Activated CD8-positive, alpha-beta memory T cell treated with anti-CD3 and anti-CD28 coated beads for 36 hours (primary cell): ENCODE data around the gene SNX18. TPM values are rescaled to one million over a fixed set of nuclear protein-coding genes. Genes with fewer than 3 reads are reported as not detected.

Source experiments
- CTCF ChIA-PET: fragments of 350-600 bp; sonication (Branson Sonifier 250); formaldehyde crosslinking; loops from one replicate; lab custom pipeline; 2021; ENCODE audit warnings: antibody characterized with exemption; lab: Charles Lee
- POLR2A ChIA-PET: fragments of 350-600 bp; sonication (Branson Sonifier 250); formaldehyde crosslinking; loops from one replicate; lab custom pipeline; 2021; ENCODE audit warnings: antibody characterized with exemption; lab: Charles Lee
- total RNA-seq, 2 experiments: library from RNA; stranded (reverse); gene quantifications; one replicate each; pipeline ENCODE4 v1.2.3, GENCODE V29; 2021

SNX18 gene
- total RNA-seq, 2 experiments from 2014 or later, result 20.7 to 20.9 TPM

- POLR2A ChIA-PET, result interaction anchor here (0.6 to 1.4 kb wide), 2 partner anchors 28 to 349 kb away, joined by 3 read pairs; no protein-coding TSS in a partner anchor
Measured at GRCh38 chr5:54518146-54518817, 723 bp downstream of the SNX18 start.

GRCh38 chr5:54518818-54519508 is 1.4 kb downstream of the SNX18 start:
- ChIA-PET CTCF (interaction anchor here (1.1 to 3.9 kb wide), 4 partner anchors 8 to 348 kb away, joined by 3 to 31 read pairs (median 21); no protein-coding TSS in a partner anchor), POLR2A (interaction anchor here (0.6 to 1.4 kb wide), 2 partner anchors 28 to 348 kb away, joined by 3 read pairs; no protein-coding TSS in a partner anchor)

More at GRCh38 chr5:54518146-54518817, 723 bp downstream of the SNX18 start:
- CTCF ChIA-PET, result interaction anchor here (0.8 to 3.9 kb wide), 8 partner anchors 9 to 349 kb away, joined by 3 to 31 read pairs (median 10); no protein-coding TSS in a partner anchor

GRCh38 chr5:54519509-54519876 is 1.9 kb downstream of the SNX18 start:
- ChIA-PET POLR2A (no interaction called here), CTCF (interaction anchor here (3.7 to 3.9 kb wide), 2 partner anchors 326 to 348 kb away, joined by 30 to 31 read pairs; no protein-coding TSS in a partner anchor)

DNA sequence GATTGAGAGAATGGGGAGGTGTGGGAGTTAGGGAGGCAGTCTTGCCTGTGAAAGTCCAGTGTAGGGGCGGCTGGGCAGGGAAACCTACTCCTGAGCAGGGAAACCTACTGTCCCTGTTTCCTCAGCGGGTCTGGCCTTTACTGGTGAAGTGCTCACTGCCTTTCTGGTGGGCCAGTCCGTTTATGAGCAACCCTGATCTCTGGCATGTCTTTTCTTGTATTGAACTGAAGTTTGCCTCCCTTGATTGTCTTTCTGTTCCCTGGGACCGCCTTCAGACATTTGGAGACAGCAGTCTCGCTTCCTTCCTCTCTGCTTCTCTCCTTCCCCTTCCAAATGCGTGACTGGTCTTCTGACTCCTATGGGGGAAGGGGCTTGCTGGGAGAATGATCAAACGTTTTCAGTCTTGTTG is 2.9 kb downstream of the SNX18 start:
- ChIA-PET POLR2A (no interaction called here), CTCF (no interaction called here)

GRCh38 chr5:54520940-54521339 is 3.4 kb downstream of the SNX18 start:
- CTCF ChIA-PET, result interaction anchor here (0.6 kb wide), 1 partner anchor 8 kb away, joined by 3 read pairs; no protein-coding TSS in a partner anchor

DNA sequence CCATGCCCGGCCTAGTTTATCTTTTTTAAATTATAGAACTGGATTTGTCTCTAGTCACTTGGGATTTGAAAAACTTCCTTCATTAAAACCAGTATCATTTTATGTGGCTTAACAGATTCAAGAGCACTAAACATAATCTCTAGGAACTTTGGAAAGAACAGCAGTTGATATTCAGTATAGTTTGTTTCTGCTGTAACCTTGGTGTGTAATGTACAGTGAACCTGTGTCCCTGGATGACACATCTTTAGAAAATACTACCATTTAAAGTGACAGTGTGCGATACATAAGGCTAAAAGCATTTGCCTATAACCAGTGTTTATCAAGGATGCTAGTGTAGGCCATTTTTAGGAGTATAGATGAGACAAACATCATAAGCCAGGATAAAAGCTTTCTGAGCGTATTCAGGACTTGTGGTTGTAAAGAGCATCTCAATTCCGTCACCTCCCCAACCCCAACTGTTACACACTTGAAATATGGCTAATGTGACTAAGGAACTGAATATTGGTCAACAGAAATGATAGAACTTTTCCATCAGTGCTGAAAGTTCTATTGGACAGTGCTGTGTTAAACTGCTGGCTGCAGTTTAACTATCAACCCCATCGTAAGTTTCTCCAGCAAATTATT is 4.4 kb downstream of the SNX18 start:
- CTCF ChIA-PET, result interaction anchor here (0.6 kb wide), 1 partner anchor 9 kb away, joined by 3 read pairs; no protein-coding TSS in a partner anchor
- POLR2A ChIA-PET, result no interaction called here

More at GRCh38 chr5:54520940-54521339, 3.4 kb downstream of the SNX18 start:
- POLR2A ChIA-PET, result no interaction called here

- CTCF ChIA-PET, result no interaction called here
- POLR2A ChIA-PET, result no interaction called here
Measured at GRCh38 chr5:54523534-54523933, 6.0 kb downstream of the SNX18 start.

- ChIA-PET POLR2A (no interaction called here), CTCF (interaction anchor here (1.0 kb wide), 1 partner anchor 320 kb away, joined by 3 read pairs; no protein-coding TSS in a partner anchor)
Measured at GRCh38 chr5:54524082-54524481, 6.5 kb downstream of the SNX18 start.

GRCh38 chr5:54524704-54525103 is 7.1 kb downstream of the SNX18 start:
- POLR2A ChIA-PET, result no interaction called here
- CTCF ChIA-PET, result interaction anchor here (0.6 to 1.0 kb wide), 2 partner anchors 320 to 343 kb away, joined by 3 read pairs; no protein-coding TSS in a partner anchor

DNA sequence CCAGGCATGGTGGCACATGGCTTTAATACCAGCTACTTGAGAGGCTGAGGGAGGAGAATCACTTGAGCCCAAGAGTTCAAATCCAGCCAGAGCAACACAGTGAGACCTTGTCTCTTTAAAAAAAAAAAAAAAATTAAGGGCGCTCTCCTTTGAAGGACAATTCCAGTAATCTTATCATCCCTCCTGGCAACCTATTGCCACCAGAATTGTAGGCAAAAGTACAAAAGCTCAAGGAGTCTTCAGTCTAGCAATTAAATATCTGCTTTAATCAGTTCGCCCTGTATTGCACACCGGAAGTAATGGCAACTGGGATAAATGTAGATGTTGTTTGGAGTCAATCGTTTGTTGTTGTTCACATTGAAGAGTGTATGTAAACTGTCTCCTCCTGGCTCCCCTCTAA is 7.7 kb downstream of the SNX18 start:
- ChIA-PET POLR2A (no interaction called here), CTCF (interaction anchor here (0.6 to 1.0 kb wide), 4 partner anchors 86 to 1411 kb away, joined by 3 read pairs; no protein-coding TSS in a partner anchor)

- ChIA-PET CTCF (interaction anchor here (0.6 kb wide), 2 partner anchors 86 to 1411 kb away, joined by 3 read pairs; no protein-coding TSS in a partner anchor), POLR2A (no interaction called here)
Measured at GRCh38 chr5:54525692-54526091, 8.1 kb downstream of the SNX18 start.

- CTCF ChIA-PET, result interaction anchor here (0.5 to 1.9 kb wide), 4 partner anchors 9 to 340 kb away, joined by 3 to 12 read pairs (median 3); partner anchors contain the start of gene SNX18
- POLR2A ChIA-PET, result no interaction called here
Measured at GRCh38 chr5:54526604-54527288, 9.2 kb downstream of the SNX18 start.

GRCh38 chr5:54528633-54529209 is 11.2 kb downstream of the SNX18 start:
- ChIA-PET POLR2A (no interaction called here), CTCF (no interaction called here)

DNA sequence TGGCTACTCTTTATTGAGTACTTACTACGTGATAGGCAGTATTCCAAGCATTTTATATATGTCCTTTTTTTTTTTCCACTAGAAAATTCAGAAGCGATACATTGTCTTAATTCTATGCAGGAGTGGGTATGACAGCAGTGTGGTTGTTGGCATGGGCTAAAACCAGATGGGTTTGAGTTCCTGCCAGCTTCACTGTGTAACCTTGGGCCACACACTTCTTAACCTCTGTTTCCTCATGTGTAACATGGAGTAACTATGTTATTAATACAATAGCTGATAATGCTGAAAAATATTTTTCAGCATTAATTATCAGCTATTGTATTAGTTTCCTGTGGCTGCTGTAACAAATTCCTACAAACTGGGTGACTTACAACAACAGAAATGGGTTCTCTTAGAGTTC is 12.0 kb downstream of the SNX18 start:
- POLR2A ChIA-PET, result no interaction called here
- CTCF ChIA-PET, result interaction anchor here (1.1 to 1.5 kb wide), 2 partner anchors 11 to 13 kb away, joined by 3 read pairs; no protein-coding TSS in a partner anchor

DNA sequence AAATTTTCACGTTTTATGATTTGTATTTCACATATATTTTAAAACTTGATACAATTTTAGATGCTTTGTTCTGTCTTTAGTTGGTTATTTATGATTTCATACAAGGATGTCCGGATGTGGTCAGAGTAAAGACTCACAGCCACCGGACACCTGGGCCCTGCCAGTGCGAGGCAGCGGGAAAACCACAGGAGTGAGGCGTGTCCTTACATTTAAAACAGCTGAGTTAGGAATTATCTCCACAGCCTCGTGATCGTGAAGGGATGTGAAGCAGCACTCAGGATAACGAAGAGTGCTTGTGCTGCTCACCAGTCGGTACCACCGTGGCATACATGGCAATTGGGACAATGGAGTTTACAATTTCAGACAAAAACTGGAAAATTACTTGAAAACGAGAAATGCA is 14.0 kb downstream of the SNX18 start:
- ChIA-PET CTCF (interaction anchor here (0.7 kb wide), 1 partner anchor 84 kb away, joined by 3 read pairs; no protein-coding TSS in a partner anchor), POLR2A (no interaction called here)

- CTCF ChIA-PET, result no interaction called here
- POLR2A ChIA-PET, result no interaction called here
Measured at GRCh38 chr5:54533541-54534190, 16.1 kb downstream of the SNX18 start.

DNA sequence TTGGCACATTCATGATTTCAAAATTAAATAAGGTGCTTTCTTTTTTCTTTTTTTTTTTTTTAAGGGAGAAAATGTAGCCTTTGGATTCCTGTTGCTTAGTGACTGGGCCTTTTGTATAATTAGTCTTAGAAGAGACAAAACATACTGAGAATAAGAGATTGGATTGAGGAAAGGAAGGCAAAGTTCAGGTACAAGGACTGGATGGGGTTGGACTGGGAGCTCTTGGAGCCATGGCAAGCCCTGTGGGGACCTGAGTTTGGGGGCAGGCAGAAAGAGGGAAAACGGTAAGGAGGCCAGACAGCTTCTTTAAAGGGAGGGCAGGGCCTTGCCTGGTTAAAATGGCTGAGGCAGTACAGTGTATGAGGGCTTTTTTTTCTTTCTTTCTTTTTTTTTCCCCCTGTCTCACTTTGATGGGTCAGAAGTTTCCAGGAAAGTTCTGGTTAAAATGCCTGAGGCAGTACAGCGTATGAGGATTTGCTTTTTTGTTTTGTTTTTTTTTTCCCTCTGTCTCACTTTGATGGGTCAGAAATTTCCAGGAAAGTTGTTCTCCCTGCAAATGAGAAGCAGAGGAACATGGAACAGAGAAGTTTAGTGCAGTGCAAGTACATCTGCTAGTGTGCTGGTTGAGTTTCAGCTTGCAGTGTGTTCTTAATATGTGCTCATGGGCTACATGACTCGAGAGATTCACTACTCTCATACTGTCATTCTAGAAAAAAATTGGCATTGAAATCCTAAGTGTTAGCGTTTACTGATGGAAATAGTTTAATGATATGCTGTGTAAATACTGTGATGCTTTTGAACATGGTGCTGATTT is 16.8 kb downstream of the SNX18 start:
- CTCF ChIA-PET, result no interaction called here

More for the DNA sequence above, 16.8 kb downstream of the SNX18 start:
- POLR2A ChIA-PET, result no interaction called here
